HG03558 (cell line): ENCODE results near the gene ABCC6.
"Not testable (repeated sequence)": the region's sequence is repeated elsewhere in the genome, so short reads cannot be mapped to it uniquely, and the experiment has no call there.

Experiments
- ATAC-seq: cut with Tn5 transposase; IDR thresholded peaks from one replicate; pipeline ENCODE4 v1.9.1; 2021; ENCODE audit warnings: moderate number of reproducible peaks; ENCODE audit not compliant: unreplicated experiment; ENCODE audit errors: extremely low read depth

ABCC6 gene

GRCh38 chr16:16122264-16122663 lies 101.0 kb downstream of the ABCC6 start:
- no peak for ATAC-seq

- ATAC-seq: no peak
Observed at GRCh38 chr16:16121185-16121727, 102.0 kb downstream of the ABCC6 start.

- no peak for ATAC-seq
Observed at GRCh38 chr16:16120382-16121184, 102.7 kb downstream of the ABCC6 start.

- no peak for ATAC-seq
Observed at GRCh38 chr16:16120044-16120381, 103.3 kb downstream of the ABCC6 start.

- ATAC-seq: no peak
Observed at GRCh38 chr16:16118337-16118736, 105.0 kb downstream of the ABCC6 start.

- no peak for ATAC-seq
Observed at GRCh38 chr16:16116841-16117240, 106.5 kb downstream of the ABCC6 start.

- no peak for ATAC-seq
Observed at GRCh38 chr16:16113076-16113475, 110.2 kb downstream of the ABCC6 start.

GRCh38 chr16:16112450-16113053 lies 110.7 kb downstream of the ABCC6 start:
- no peak for ATAC-seq

GRCh38 chr16:16111639-16112038 lies 111.7 kb downstream of the ABCC6 start:
- no peak for ATAC-seq

GRCh38 chr16:16110111-16110490 lies 113.2 kb downstream of the ABCC6 start:
- no peak for ATAC-seq

GRCh38 chr16:16109453-16110110 lies 113.7 kb downstream of the ABCC6 start:
- no peak for ATAC-seq

- ATAC-seq: no peak
Observed at GRCh38 chr16:16108759-16109158, 114.5 kb downstream of the ABCC6 start.

GRCh38 chr16:16107839-16108238 lies 115.5 kb downstream of the ABCC6 start:
- ATAC-seq: no peak

- ATAC-seq: no peak
Observed at GRCh38 chr16:16106466-16106865, 116.8 kb downstream of the ABCC6 start.

- no peak for ATAC-seq
Observed at GRCh38 chr16:16105646-16106045, 117.6 kb downstream of the ABCC6 start.

GRCh38 chr16:16104804-16105141 lies 118.5 kb downstream of the ABCC6 start:
- not testable (repeated sequence) for ATAC-seq

- ATAC-seq: not testable (repeated sequence)
Observed at GRCh38 chr16:16104132-16104803, 119.0 kb downstream of the ABCC6 start.

- ATAC-seq: no peak
Observed at GRCh38 chr16:16102738-16103137, 120.6 kb downstream of the ABCC6 start.

GRCh38 chr16:16101585-16101984 lies 121.7 kb downstream of the ABCC6 start:
- no peak for ATAC-seq

GRCh38 chr16:16100631-16101030 lies 122.7 kb downstream of the ABCC6 start:
- ATAC-seq: no peak

GRCh38 chr16:16099320-16099719 lies 124.0 kb downstream of the ABCC6 start:
- ATAC-seq: no peak
